Gastrocnemius medialis (tissue), 4 donors: ENCODE measurements around the gene LMNTD1.

Source experiments
- CTCF ChIP-seq, 5 experiments: fragments of 450-650 bp in 3 of 5; fragments of 200-600 bp in 2 of 5; sonication (generic) in 2 of 5; IDR thresholded peaks in 4 of 5; conservative IDR thresholded peaks in 1 of 5; 1 replicate in 4 of 5; 2 replicates in 1 of 5; pipeline ENCODE4 v1.5.1; 2016 to 2019; ENCODE audit warnings: antibody characterized with exemption in 5 of 5, mild to moderate bottlenecking in 3 of 5, moderate library complexity in 3 of 5
- POLR2A ChIP-seq, 2 donors: fragments of 450-650 bp; IDR thresholded peaks; one replicate each; pipeline ENCODE4 v1.6.1; 2017; ENCODE audit warnings: antibody characterized with exemption in 2 of 2, mild to moderate bottlenecking in 2 of 2, moderate library complexity in 2 of 2

- no peak for TF ChIP-seq CTCF (IDR thresholded peaks at IDR 0.05 in 4 of 5, conservative IDR thresholded peaks at IDR 0.05 in 1 of 5)
- no peak for TF ChIP-seq POLR2A (IDR thresholded peaks at IDR 0.05)
These were observed 114.4 kb downstream of the LMNTD1 start for GRCh38 chr12:25438638-25439037.
